HT-29 (cell line): ENCODE results near the gene KIR3DL1. TPM values are rescaled to one million over a fixed set of nuclear protein-coding genes. Genes with fewer than 3 reads are reported as not detected.
"Not testable (repeated sequence)": the region's sequence is repeated elsewhere in the genome, so short reads cannot be mapped to it uniquely, and the experiment has no call there.

Source experiments
- DNase-seq: peaks from one replicate; pipeline ENCODE4 v3.0.0-alpha.2; 2015; ENCODE audit warnings: low spot score
- total RNA-seq: library from RNA; depleted of rRNA; stranded (reverse); fragments of >200 nt; shearing (Covaris generic); gene quantifications from 2 replicates; pipeline ENCODE4 v1.2.3, GENCODE V29; 2014

KIR3DL1 gene
- total RNA-seq, 1 experiment from 2014 or later, result not detected

GRCh38 chr19:54814571-54814970, 1.7 kb upstream of the KIR3DL1 start:
- not testable (repeated sequence) for DNase-seq

GRCh38 chr19:54817670-54818536, 1.6 kb downstream of the KIR3DL1 start:
- DNase-seq, result no peak

GRCh38 chr19:54824416-54824815, 8.1 kb downstream of the KIR3DL1 start:
- DNase-seq, result not testable (repeated sequence)

GRCh38 chr19:54825326-54825725, 9.1 kb downstream of the KIR3DL1 start:
- not testable (repeated sequence) for DNase-seq

- DNase-seq, result not testable (repeated sequence)
These were observed 11.8 kb downstream of the KIR3DL1 start for GRCh38 chr19:54828064-54828463.

- not testable (repeated sequence) for DNase-seq
These were observed 16.2 kb downstream of the KIR3DL1 start, which contains the start of gene KIR2DS4 for GRCh38 chr19:54832496-54832895. KIR2DS4 (plus strand) TSS chr19:54832676.

- DNase-seq, result not testable (repeated sequence)
These were observed 18.9 kb downstream of the KIR3DL1 start for GRCh38 chr19:54835126-54835525.

- not testable (repeated sequence) for DNase-seq
These were observed 21.3 kb downstream of the KIR3DL1 start for GRCh38 chr19:54837522-54837921.

- DNase-seq, result not testable (repeated sequence)
These were observed 26.9 kb downstream of the KIR3DL1 start for GRCh38 chr19:54843171-54843570.

- DNase-seq, result not testable (repeated sequence)
These were observed 33.9 kb downstream of the KIR3DL1 start, which contains the start of gene KIR3DL2 for GRCh38 chr19:54850061-54850640. KIR3DL2 (plus strand) TSS chr19:54850443; CDS start chr19:54850476, 33 bp downstream.

- no peak for DNase-seq
These were observed 34.7 kb downstream of the KIR3DL1 start for GRCh38 chr19:54850930-54851329.

GRCh38 chr19:54851353-54851752, 35.1 kb downstream of the KIR3DL1 start:
- DNase-seq, result no peak

GRCh38 chr19:54855241-54855640, 39.0 kb downstream of the KIR3DL1 start:
- DNase-seq, result not testable (repeated sequence)

- not testable (repeated sequence) for DNase-seq
These were observed 42.2 kb downstream of the KIR3DL1 start for GRCh38 chr19:54858476-54858875.

- not testable (repeated sequence) for DNase-seq
These were observed 43.2 kb downstream of the KIR3DL1 start for GRCh38 chr19:54859421-54859820.

GRCh38 chr19:54863459-54863858, 47.2 kb downstream of the KIR3DL1 start:
- not testable (repeated sequence) for DNase-seq

GRCh38 chr19:54871696-54872095, 55.4 kb downstream of the KIR3DL1 start:
- DNase-seq, result no peak

GRCh38 chr19:54873990-54874389, 57.7 kb downstream of the KIR3DL1 start, which contains the start of gene FCAR:
FCAR (plus strand) TSS chr19:54874235; CDS start chr19:54874290, 55 bp downstream.
- DNase-seq, result no peak

GRCh38 chr19:54875506-54875905, 59.2 kb downstream of the KIR3DL1 start:
- DNase-seq, result no peak

GRCh38 chr19:54877471-54877870, 61.2 kb downstream of the KIR3DL1 start:
- no peak for DNase-seq
